K562 (cell line): ENCODE measurements around the gene SLC4A2. TPM values are rescaled to one million over a fixed set of nuclear protein-coding genes. Genes with fewer than 3 reads are reported as not detected.

Experiments
- ATAC-seq: fragments of 200-7000 bp; cut with Tn5 transposase; 3 replicates; pipeline ENCODE4 v1.9.1; 2020; ENCODE audit warnings: moderate library complexity
- BruUV-seq: library from RNA; stranded (reverse); fragments of 400-500 nt; replicated peaks from 2 replicates; lab custom pipeline; 2021; lab: Mats Ljungman, UMichigan
- CTCF ChIA-PET: fragments of 300-600 bp; formaldehyde crosslinking; extraction: SDS; loops from one replicate; lab custom pipeline; 2021; ENCODE audit warnings: low intra/inter-chr PET ratio; lab: Yijun Ruan, JAX
- POLR2A ChIA-PET: fragments of 300-600, 350-650 bp; sonication (Branson Sonifier 250); formaldehyde crosslinking; extraction: SDS; loops from one replicate; lab custom pipeline; 2021; ENCODE audit warnings: antibody characterized with exemption, inconsistent platforms; lab: Yijun Ruan, JAX
- DNase-seq, 4 experiments: peaks; one replicate each; pipeline versions ENCODE4 v3.0.0 to v3.0.0-alpha.2; 2011 to 2018; ENCODE audit warnings: low spot score in 3 of 4, mixed read lengths in 3 of 4; ENCODE audit errors: extremely low read depth in 1 of 4
- FAIRE-seq: peaks from 2 replicates; lab custom pipeline; 2011; peaks lifted over from hg19 to GRCh38; lab: Jason Lieb, UNC
- H2AFZ ChIP-seq: 2 replicates; pipeline ENCODE4 v1.6.0; 2011; ENCODE audit warnings: low read depth, low read length, control low read depth, inconsistent platforms
- H3K27ac ChIP-seq: fragments of 200-600 bp; 3 replicates; pipeline ENCODE4 v1.8.0; 2011; ENCODE audit warnings: low read depth, mild to moderate bottlenecking, control low read depth, inconsistent platforms, low read length, moderate library complexity, mixed read lengths; ENCODE audit errors: extremely low read depth
- H3K27me3 ChIP-seq, 2 experiments: fragments of 300-600 bp in 1 of 2; 2 replicates in 1 of 2; 3 replicates in 1 of 2; pipeline versions ENCODE4 v1.6.0 to v1.8.0; 2011; ENCODE audit warnings: inconsistent platforms in 2 of 2, low read length in 2 of 2, mild to moderate bottlenecking in 1 of 2, mixed read lengths in 1 of 2, moderate library complexity in 1 of 2; ENCODE audit not compliant: control insufficient read depth in 2 of 2, insufficient read depth in 2 of 2
- H3K36me3 ChIP-seq: fragments of 300-600 bp; 3 replicates; pipeline ENCODE4 v1.8.0; 2011; ENCODE audit warnings: mild to moderate bottlenecking, low read length, inconsistent platforms; ENCODE audit not compliant: control insufficient read depth, insufficient read depth
- H3K4me1 ChIP-seq, 2 experiments: fragments of 200-600 bp in 1 of 2; replicated peaks in 1 of 2; 2 replicates in 1 of 2; 3 replicates in 1 of 2; pipeline versions ENCODE4 v1.5.1 to v1.8.0; 2011; ENCODE audit warnings: inconsistent platforms in 2 of 2, low read length in 2 of 2, mild to moderate bottlenecking in 1 of 2, mixed read lengths in 1 of 2, moderate library complexity in 1 of 2; ENCODE audit not compliant: control insufficient read depth in 2 of 2, insufficient read depth in 2 of 2
- H3K4me2 ChIP-seq: 2 replicates; pipeline ENCODE4 v1.6.1; 2011; ENCODE audit warnings: low read length, control low read depth, inconsistent platforms, mixed read lengths; ENCODE audit not compliant: insufficient read depth
- H3K4me3 ChIP-seq: fragments of 200-600 bp; sonication (generic), shearing (Covaris generic); 2 replicates; pipeline ENCODE4 v1.5.1; 2016; ENCODE audit warnings: control low read depth, inconsistent platforms
- H3K79me2 ChIP-seq: fragments of 200-600 bp; 3 replicates; pipeline ENCODE4 v1.8.0; 2011; ENCODE audit warnings: low read length, inconsistent platforms; ENCODE audit not compliant: control insufficient read depth, insufficient read depth
- H3K9ac ChIP-seq, 2 experiments: 2 replicates each; pipeline versions ENCODE4 v1.6.0 to v1.6.1; 2011; ENCODE audit warnings: low read depth in 2 of 2, low read length in 2 of 2, control low read depth in 1 of 2, inconsistent platforms in 1 of 2, mild to moderate bottlenecking in 1 of 2, mixed read lengths in 1 of 2; ENCODE audit not compliant: insufficient read depth in 1 of 2
- H3K9me1 ChIP-seq: one replicate; pipeline ENCODE4 v1.6.0; 2011; ENCODE audit warnings: inconsistent platforms, mild to moderate bottlenecking, low read length, moderate library complexity; ENCODE audit not compliant: control insufficient read depth, insufficient read depth
- H3K9me3 ChIP-seq: replicated peaks from 2 replicates; pipeline ENCODE4 v1.5.1; 2011; ENCODE audit warnings: low read depth, low read length, inconsistent platforms; ENCODE audit not compliant: control insufficient read depth, insufficient read depth
- H4K20me1 ChIP-seq: replicated peaks from 2 replicates; pipeline ENCODE4 v1.6.1; 2011; ENCODE audit warnings: low read length, inconsistent platforms, mixed read lengths; ENCODE audit not compliant: control insufficient read depth, insufficient read depth
- ELF1 ChIP-seq: fragments of 200-800 bp; sonication (Bioruptor generic); IDR thresholded peaks from 2 replicates; pipeline ENCODE4 v1.6.1; 2016; ENCODE audit warnings: missing genetic modification characterization, missing compliant biosample characterization
- HMGXB4 ChIP-seq: sonication (generic); formaldehyde crosslinking; IDR thresholded peaks from 2 replicates; pipeline ENCODE4 v1.8.1; 2023; ENCODE audit warnings: mild to moderate bottlenecking, missing genetic modification reagents
- KDM4B ChIP-seq, 2 experiments: fragments of 450-650 bp in 1 of 2; sonication (generic) in 1 of 2; IDR thresholded peaks; 2 replicates each; pipeline ENCODE4 v1.6.1; 2016 to 2017; ENCODE audit warnings: borderline replicate concordance in 2 of 2, antibody characterized with exemption in 1 of 2, low read depth in 1 of 2, mild to moderate bottlenecking in 1 of 2
- POLR3A ChIP-seq: IDR thresholded peaks from 2 replicates; pipeline ENCODE4 v1.6.1; 2011; ENCODE audit warnings: borderline replicate concordance, mild to moderate bottlenecking, moderate library complexity; ENCODE audit not compliant: insufficient read length, insufficient read depth; ENCODE audit errors: extremely low read depth
- RB1 ChIP-seq: fragments of 450-650 bp; IDR thresholded peaks from 2 replicates; pipeline ENCODE4 v1.6.1; 2017; ENCODE audit warnings: low read depth, mild to moderate bottlenecking
- SREBF2 ChIP-seq: sonication (generic); formaldehyde crosslinking; IDR thresholded peaks from 2 replicates; pipeline ENCODE4 v1.4.0; 2020; ENCODE audit warnings: mild to moderate bottlenecking, missing genetic modification reagents
- ZC3H4 ChIP-seq: sonication (generic); formaldehyde crosslinking; IDR thresholded peaks from 2 replicates; pipeline ENCODE4 v1.9.0; 2021; ENCODE audit warnings: missing genetic modification reagents, borderline replicate concordance
- ZNF23 ChIP-seq: fragments of 250-450 bp; sonication (Bioruptor Pico); IDR thresholded peaks from 2 replicates; pipeline ENCODE4 v1.4.0; 2020; ENCODE audit warnings: mild to moderate bottlenecking
- ZNF445 ChIP-seq: fragments of 250-450 bp; sonication (Bioruptor Pico); IDR thresholded peaks from 2 replicates; pipeline ENCODE4 v1.4.0; 2020; ENCODE audit warnings: low read depth, mild to moderate bottlenecking, moderate library complexity
- WGBS: fragments of 100-300 bp; shearing (Covaris generic); methylation state at CpG from one replicate; pipeline ENCODE4 v1.1.6; 2016; ENCODE audit warnings: low coverage, mixed read lengths; ENCODE audit not compliant: insufficient coverage; ENCODE audit errors: missing lambda C conversion rate; 5-methylcytosine and 5-hydroxymethylcytosine counted together
- in situ Hi-C: fragments of 300-500 bp; cut with MboI; formaldehyde crosslinking; loops from 4 replicates; pipeline ENCODE4 v1.15.0; 2018; ENCODE audit warnings: inconsistent platforms, mixed read lengths
- intact Hi-C: fragments of 100-400 bp; cut with micrococcal nuclease; formaldehyde crosslinking; loops from 2 replicates; pipeline ENCODE4 v1.14.2; 2022
- polyA plus RNA-seq, 8 experiments: library from polyadenylated mRNA; depleted of rRNA in 4 of 8; stranded (reverse) in 5 of 8; unstranded in 3 of 8; fragments of >200 nt; fragmentation: Nextera tagmentation in 2 of 8; fragmentation: Illumina TruSeq in 1 of 8; extraction: Ambion mirVana in 2 of 8; extraction: Trizol in 1 of 8; gene quantifications; 2 replicates each; pipeline versions ENCODE4 v1.2.1 to v1.2.3, GENCODE V29; 2011 to 2014; ENCODE audit warnings: inconsistent platforms in 1 of 8, missing spikeins in 1 of 8
- total RNA-seq, 7 experiments: library from RNA; depleted of rRNA in 6 of 7; stranded (reverse); fragments of >200 nt in 6 of 7; fragmentation: Illumina TruSeq in 2 of 7; extraction: Trizol in 2 of 7; gene quantifications; 2 replicates each; pipeline versions ENCODE4 v1.2.1 to v1.2.3, GENCODE V29; 2011 to 2021; ENCODE audit warnings: low replicate concordance in 1 of 7

The SLC4A2 gene
- total and polyA plus RNA-seq, 9 of the 15 experiments (the other 6 are each of a cell fraction or from before 2014, with no cell fraction given): 11.4 to 375 (median 130) TPM

GRCh38 chr7:151100921-151101320, 41.5 kb downstream of the SLC4A2 start:
- intact Hi-C loops: no loop called here

More at GRCh38 chr7:151100921-151101320, 41.5 kb downstream of the SLC4A2 start:
- Histone ChIP-seq H3K4me2 (no peak overlapping the region), H3K27ac (no peak overlapping the region), H4K20me1 (peaks cover 50% of the 10 kb centered on the region), H3K27me3 (no peaks in the 10 kb centered on the region), H3K9me3 (no peaks in the 10 kb centered on the region), H3K9me1 (peaks cover 5% of the 10 kb centered on the region), H3K79me2 (peaks cover 92% of the 10 kb centered on the region), H3K9ac (peak overlapping the region in 1 of 2 experiments; percentile 73; a peak in 2 of 4 replicates), H3K4me1 (peaks cover 0 to 34% of the 10 kb centered on the region in 2 experiments; a peak in 3 of 5 replicates), H3K36me3 (peaks cover 76% of the 10 kb centered on the region), H3K4me3 (no peak overlapping the region), H2AFZ (no peak overlapping the region)
- BruUV-seq: no TSS peak
- ATAC-seq: no peak; the same call in 2 of the 3 replicates
- 94% methylated on average over 10 of the region's 10 CpGs for WGBS
- no peak for DNase-seq
- POLR2A ChIA-PET: no interaction called here
- TF ChIP-seq ELF1: no peak
- TF ChIP-seq ZC3H4 (CRISPR knock-in tag): no peak
- no peak for TF ChIP-seq POLR3A
- no peak for TF ChIP-seq RB1
- TF ChIP-seq KDM4B (IDR thresholded peaks at IDR 0.05; ENCODE audit: borderline replicate concordance in 2 of 2, low read depth in 1 of 2): no peak
- no peak for TF ChIP-seq ZNF445 (CRISPR knock-in tag)
- no peak for TF ChIP-seq ZNF23 (CRISPR knock-in tag)
- no peak for TF ChIP-seq HMGXB4 (CRISPR knock-in tag)
- TF ChIP-seq SREBF2 (CRISPR knock-in tag): no peak
- in situ Hi-C loops: no loop called here
- CTCF ChIA-PET: no interaction called here
- FAIRE-seq: no peak
